Measurements from ENCODE around the gene GOLPH3L.

DNA sequence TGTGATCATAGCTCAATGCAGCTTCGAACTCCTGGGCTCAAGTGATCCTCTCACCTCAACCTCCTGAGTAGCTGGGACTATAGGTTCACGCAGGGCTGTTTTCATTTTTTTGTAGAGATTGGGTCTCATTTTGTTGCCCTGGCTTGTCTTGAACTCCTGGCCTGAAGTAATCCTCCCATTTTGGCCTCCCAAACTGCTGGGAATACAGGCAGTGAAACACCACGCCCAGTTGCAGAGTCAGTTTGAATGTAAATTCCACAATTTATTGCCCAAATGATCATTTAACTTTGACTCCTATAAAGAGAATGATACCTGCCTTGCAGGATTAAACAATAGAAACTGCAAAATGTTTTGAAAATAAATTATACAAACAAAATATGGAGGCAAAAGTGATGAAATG lies 10.7 kb downstream of the GOLPH3L start:
- TF ChIP-seq, protein P1, sequence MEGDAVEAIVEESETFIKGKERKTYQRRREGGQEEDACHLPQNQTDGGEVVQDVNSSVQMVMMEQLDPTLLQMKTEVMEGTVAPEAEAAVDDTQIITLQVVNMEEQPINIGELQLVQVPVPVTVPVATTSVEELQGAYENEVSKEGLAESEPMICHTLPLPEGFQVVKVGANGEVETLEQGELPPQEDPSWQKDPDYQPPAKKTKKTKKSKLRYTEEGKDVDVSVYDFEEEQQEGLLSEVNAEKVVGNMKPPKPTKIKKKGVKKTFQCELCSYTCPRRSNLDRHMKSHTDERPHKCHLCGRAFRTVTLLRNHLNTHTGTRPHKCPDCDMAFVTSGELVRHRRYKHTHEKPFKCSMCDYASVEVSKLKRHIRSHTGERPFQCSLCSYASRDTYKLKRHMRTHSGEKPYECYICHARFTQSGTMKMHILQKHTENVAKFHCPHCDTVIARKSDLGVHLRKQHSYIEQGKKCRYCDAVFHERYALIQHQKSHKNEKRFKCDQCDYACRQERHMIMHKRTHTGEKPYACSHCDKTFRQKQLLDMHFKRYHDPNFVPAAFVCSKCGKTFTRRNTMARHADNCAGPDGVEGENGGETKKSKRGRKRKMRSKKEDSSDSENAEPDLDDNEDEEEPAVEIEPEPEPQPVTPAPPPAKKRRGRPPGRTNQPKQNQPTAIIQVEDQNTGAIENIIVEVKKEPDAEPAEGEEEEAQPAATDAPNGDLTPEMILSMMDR (IDR thresholded peaks at IDR 0.05) = no peak
- no peak for TF ChIP-seq POLR2A (IDR thresholded peaks at IDR 0.05)
